Right lobe of liver (tissue), 4 donors: ENCODE data around the gene ZBTB45.
A peak's percentile ranks its signal among the peaks of the same experiment; 100 is the strongest.

Experiments
- POLR2A ChIP-seq: fragments of 450-650 bp; IDR thresholded peaks from one replicate; pipeline ENCODE4 v1.6.1; 2017; ENCODE audit warnings: antibody characterized with exemption, mild to moderate bottlenecking
- TF ChIP-seq, protein P1 (sequence below), 4 donors: fragments of 200-600 bp in 3 of 4; fragments of 450-650 bp in 1 of 4; IDR thresholded peaks; one replicate each; pipeline versions ENCODE4 v1.5.1 to v1.8.0; 2016 to 2022; ENCODE audit warnings: antibody characterized with exemption in 4 of 4, mild to moderate bottlenecking in 2 of 4
- donor health status: DM: no; HTN: no; CAD: no.
- donor health status: DM: no; HTN: no; CAD: no.
- donor health status: DM: no; HTN: yes; CAD: no.

DNA sequence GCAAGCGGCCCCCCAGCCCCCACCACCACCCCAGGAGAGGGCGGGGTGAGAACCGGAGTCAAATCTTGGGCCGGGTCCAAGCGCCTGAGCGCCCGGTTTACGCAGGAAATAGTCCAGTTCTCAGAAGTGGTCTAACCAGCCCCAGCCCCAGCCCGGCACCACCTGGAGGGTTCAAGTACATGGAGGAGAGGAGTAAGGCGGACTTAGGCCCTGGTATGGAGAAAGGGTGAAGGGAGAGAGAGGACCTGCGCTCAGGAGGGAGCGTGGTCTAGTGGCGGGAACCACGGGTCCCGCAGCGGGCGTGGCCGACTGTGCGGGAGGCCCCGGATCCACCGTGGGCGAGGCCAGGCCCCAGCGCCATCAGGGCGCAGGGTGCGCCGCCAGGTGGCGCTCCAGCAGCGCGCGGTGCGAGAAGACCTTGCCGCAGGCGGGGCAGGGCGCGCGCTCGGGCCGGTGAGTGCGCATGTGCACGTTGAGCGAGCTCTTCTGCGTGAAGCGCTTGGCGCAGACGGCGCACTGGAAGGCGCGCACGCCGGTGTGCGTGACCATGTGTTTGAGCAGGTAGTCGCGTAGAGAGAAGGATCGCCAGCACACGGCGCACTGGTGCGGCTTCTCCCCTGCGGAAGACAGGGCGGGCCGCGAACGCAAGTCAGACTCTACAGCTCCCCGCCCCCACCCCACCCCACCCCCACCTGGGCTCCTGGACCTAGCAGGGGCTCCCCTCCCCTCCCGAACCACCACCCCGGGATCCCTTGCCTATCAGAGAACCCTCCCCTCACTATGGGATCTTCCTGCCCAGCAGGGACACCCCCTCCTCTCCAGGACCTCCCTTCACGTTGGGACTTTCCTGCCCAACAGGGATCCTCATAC is 5.7 kb downstream of the ZBTB45 start:
- TF ChIP-seq POLR2A = peak; percentile 69
- TF ChIP-seq, protein P1, sequence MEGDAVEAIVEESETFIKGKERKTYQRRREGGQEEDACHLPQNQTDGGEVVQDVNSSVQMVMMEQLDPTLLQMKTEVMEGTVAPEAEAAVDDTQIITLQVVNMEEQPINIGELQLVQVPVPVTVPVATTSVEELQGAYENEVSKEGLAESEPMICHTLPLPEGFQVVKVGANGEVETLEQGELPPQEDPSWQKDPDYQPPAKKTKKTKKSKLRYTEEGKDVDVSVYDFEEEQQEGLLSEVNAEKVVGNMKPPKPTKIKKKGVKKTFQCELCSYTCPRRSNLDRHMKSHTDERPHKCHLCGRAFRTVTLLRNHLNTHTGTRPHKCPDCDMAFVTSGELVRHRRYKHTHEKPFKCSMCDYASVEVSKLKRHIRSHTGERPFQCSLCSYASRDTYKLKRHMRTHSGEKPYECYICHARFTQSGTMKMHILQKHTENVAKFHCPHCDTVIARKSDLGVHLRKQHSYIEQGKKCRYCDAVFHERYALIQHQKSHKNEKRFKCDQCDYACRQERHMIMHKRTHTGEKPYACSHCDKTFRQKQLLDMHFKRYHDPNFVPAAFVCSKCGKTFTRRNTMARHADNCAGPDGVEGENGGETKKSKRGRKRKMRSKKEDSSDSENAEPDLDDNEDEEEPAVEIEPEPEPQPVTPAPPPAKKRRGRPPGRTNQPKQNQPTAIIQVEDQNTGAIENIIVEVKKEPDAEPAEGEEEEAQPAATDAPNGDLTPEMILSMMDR (IDR thresholded peaks at IDR 0.05) = peak; percentile 95 to 99 (median 98)
